22Rv1 (cell line): Measurements from ENCODE around the gene DGKI.

ENCODE experiments used
- H3K27ac ChIP-seq: fragments of 450-650 bp; 2 replicates; pipeline ENCODE4 v1.5.1; 2017
- CTCF ChIP-seq: fragments of 450-650 bp; IDR thresholded peaks from 2 replicates; pipeline ENCODE4 v1.5.1; 2017; ENCODE audit warnings: mild to moderate bottlenecking
- ZFX ChIP-seq: fragments of 450-650 bp; IDR thresholded peaks from 2 replicates; pipeline ENCODE4 v1.6.1; 2017; ENCODE audit warnings: antibody characterized with exemption, borderline replicate concordance

DGKI gene

DNA sequence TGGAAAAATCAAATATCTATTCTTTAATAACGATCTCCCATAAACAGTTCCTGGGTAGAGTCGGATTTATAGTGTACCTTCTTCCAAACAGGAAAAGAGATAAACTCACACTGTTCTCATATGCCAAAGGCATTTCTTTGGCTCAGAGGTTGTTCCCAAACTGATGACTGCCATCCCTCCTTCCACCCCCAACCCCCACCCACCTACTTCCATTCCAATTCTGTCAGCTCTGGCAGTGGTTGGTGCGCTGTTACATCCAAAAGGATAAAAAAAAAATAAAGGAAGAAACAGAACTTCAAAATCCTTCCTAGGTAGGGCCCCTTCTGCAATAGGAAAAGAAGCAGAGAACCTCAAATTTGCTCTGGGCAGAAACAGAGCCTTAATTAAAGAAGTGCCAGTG is 104.7 kb downstream of the DGKI start:
- H3K27ac ChIP-seq, result no peak overlapping the region
- no peak for TF ChIP-seq CTCF
- no peak for TF ChIP-seq ZFX

- TF ChIP-seq CTCF (no peak), ZFX (no peak)
- no peak overlapping the region for H3K27ac ChIP-seq
Measured at GRCh38 chr7:137741443-137741842, 105.3 kb downstream of the DGKI start.

DNA sequence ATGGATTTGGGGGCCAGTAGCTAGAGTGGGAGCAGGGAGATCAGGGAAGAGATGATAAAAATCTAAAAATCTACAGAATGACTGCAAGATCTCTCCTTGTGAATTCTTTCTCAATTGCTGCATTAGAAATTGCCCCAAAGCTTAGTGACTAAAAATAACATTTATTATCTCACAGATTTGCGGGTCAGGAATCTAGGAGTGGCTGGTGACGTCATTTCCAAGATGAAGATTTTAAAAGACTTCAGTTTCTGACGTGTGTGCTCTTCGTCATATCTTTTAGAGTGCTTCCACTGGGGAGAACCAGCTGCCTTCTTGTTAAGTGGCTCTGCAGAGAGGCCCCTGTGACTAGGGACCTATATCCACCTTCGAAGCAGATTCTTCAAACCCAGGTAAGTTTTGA is 112.6 kb downstream of the DGKI start:
- no peak for TF ChIP-seq ZFX
- no peak for TF ChIP-seq CTCF
- H3K27ac ChIP-seq, result no peak overlapping the region

GRCh38 chr7:137732168-137732567 is 114.6 kb downstream of the DGKI start:
- no peak for TF ChIP-seq ZFX
- TF ChIP-seq CTCF, result no peak
- no peak overlapping the region for H3K27ac ChIP-seq

- H3K27ac ChIP-seq, result no peak overlapping the region
- TF ChIP-seq ZFX, result no peak
- TF ChIP-seq CTCF, result no peak
Measured at GRCh38 chr7:137731436-137731835, 115.3 kb downstream of the DGKI start.

- H3K27ac ChIP-seq, result no peak overlapping the region
- TF ChIP-seq ZFX (no peak), CTCF (no peak)
Measured at GRCh38 chr7:137728426-137728825, 118.3 kb downstream of the DGKI start.

DNA sequence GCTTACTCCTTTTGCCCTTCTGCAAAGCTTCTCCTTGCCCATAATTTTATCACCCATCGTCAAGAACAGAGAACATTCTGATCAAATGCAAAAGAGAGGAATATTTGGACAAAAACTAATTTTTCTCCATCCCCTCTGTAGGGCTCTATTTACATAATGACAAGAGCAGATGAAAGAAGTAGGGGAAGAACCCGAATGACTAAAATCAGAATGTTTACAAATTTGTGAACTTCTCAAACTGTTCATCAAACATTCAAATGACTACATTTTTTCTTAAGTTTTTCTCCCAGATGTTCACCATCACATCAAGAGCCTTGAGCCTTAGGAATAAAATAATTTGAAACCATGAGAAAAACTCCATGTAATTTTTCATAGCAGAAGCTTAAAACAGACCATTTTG is 119.4 kb downstream of the DGKI start:
- no peak for TF ChIP-seq ZFX
- TF ChIP-seq CTCF, result no peak
- H3K27ac ChIP-seq, result no peak overlapping the region
